ENCODE data around the gene HLA-DMA. TPM values are rescaled to one million over a fixed set of nuclear protein-coding genes. Genes with fewer than 3 reads are reported as not detected.

HLA-DMA gene
- total and polyA plus RNA-seq, 2 of the 13 experiments (the other 11 are each of a cell fraction or from before 2014, with no cell fraction given) = 0.70 to 0.71 TPM

- TF ChIP-seq MXI1 (IDR thresholded peaks at IDR 0.05; ENCODE audit: borderline replicate concordance, low read depth, low read length) = peak; percentile 54; the same call in 1 of the 3 replicates
- TF ChIP-seq KLF15 (CRISPR knock-in tag; IDR thresholded peaks at IDR 0.05; ENCODE audit: borderline replicate concordance) = no peak
- no peak for TF ChIP-seq ZNF224 (CRISPR knock-in tag; IDR thresholded peaks at IDR 0.05)
- TF ChIP-seq, protein P1, sequence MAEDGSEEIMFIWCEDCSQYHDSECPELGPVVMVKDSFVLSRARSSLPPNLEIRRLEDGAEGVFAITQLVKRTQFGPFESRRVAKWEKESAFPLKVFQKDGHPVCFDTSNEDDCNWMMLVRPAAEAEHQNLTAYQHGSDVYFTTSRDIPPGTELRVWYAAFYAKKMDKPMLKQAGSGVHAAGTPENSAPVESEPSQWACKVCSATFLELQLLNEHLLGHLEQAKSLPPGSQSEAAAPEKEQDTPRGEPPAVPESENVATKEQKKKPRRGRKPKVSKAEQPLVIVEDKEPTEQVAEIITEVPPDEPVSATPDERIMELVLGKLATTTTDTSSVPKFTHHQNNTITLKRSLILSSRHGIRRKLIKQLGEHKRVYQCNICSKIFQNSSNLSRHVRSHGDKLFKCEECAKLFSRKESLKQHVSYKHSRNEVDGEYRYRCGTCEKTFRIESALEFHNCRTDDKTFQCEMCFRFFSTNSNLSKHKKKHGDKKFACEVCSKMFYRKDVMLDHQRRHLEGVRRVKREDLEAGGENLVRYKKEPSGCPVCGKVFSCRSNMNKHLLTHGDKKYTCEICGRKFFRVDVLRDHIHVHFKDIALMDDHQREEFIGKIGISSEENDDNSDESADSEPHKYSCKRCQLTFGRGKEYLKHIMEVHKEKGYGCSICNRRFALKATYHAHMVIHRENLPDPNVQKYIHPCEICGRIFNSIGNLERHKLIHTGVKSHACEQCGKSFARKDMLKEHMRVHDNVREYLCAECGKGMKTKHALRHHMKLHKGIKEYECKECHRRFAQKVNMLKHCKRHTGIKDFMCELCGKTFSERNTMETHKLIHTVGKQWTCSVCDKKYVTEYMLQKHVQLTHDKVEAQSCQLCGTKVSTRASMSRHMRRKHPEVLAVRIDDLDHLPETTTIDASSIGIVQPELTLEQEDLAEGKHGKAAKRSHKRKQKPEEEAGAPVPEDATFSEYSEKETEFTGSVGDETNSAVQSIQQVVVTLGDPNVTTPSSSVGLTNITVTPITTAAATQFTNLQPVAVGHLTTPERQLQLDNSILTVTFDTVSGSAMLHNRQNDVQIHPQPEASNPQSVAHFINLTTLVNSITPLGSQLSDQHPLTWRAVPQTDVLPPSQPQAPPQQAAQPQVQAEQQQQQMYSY (CRISPR knock-in tag; IDR thresholded peaks at IDR 0.05) = no peak
- TF ChIP-seq, protein P2, sequence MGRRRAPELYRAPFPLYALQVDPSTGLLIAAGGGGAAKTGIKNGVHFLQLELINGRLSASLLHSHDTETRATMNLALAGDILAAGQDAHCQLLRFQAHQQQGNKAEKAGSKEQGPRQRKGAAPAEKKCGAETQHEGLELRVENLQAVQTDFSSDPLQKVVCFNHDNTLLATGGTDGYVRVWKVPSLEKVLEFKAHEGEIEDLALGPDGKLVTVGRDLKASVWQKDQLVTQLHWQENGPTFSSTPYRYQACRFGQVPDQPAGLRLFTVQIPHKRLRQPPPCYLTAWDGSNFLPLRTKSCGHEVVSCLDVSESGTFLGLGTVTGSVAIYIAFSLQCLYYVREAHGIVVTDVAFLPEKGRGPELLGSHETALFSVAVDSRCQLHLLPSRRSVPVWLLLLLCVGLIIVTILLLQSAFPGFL (CRISPR knock-in tag; IDR thresholded peaks at IDR 0.05) = no peak
- TF ChIP-seq ZNF891 (CRISPR knock-in tag; IDR thresholded peaks at IDR 0.05) = no peak
- TF ChIP-seq ZNF451 (CRISPR knock-in tag; IDR thresholded peaks at IDR 0.05) = no peak
- no peak for TF ChIP-seq ZNF7 (CRISPR knock-in tag; IDR thresholded peaks at IDR 0.05)
- no peak for TF ChIP-seq ZBTB14 (CRISPR knock-in tag; IDR thresholded peaks at IDR 0.05)
- TF ChIP-seq ZNF607 (CRISPR knock-in tag; IDR thresholded peaks at IDR 0.05; ENCODE audit: borderline replicate concordance) = no peak
- peak; percentile 40 for TF ChIP-seq YY1 (IDR thresholded peaks at IDR 0.05; ENCODE audit: insufficient read depth, insufficient replicate concordance, low read depth, low read length)
- TF ChIP-seq ZMYM2 (CRISPR knock-in tag; IDR thresholded peaks at IDR 0.05) = no peak
- TF ChIP-seq KLF11 (CRISPR knock-in tag; IDR thresholded peaks at IDR 0.05) = no peak
- no peak for TF ChIP-seq CBX2 (IDR thresholded peaks at IDR 0.05; ENCODE audit: low read depth, low read length)
- TF ChIP-seq CBX2 (CRISPR knock-in tag; IDR thresholded peaks at IDR 0.05; ENCODE audit: low read depth) = no peak
- TF ChIP-seq SALL1 (CRISPR knock-in tag; IDR thresholded peaks at IDR 0.05) = 0 out of 2 replicates have a peak, but pooled peaks have one; percentile 20
- TF ChIP-seq CEBPB (IDR thresholded peaks at IDR 0.05; ENCODE audit: borderline replicate concordance, low read depth, low read length) = no peak
- TF ChIP-seq SOX6 (IDR thresholded peaks at IDR 0.05) = no peak
- TF ChIP-seq SOX6 (CRISPR knock-in tag; IDR thresholded peaks at IDR 0.05) = 0 out of 2 replicates have a peak, but pooled peaks have one; percentile 19
- TF ChIP-seq ZNF432 (CRISPR knock-in tag; IDR thresholded peaks at IDR 0.05; ENCODE audit: borderline replicate concordance) = no peak
- TF ChIP-seq ZKSCAN1 (IDR thresholded peaks at IDR 0.05; ENCODE audit: low read length) = no peak
- no peak for TF ChIP-seq CHD4 (IDR thresholded peaks at IDR 0.05; ENCODE audit: borderline replicate concordance, low read length)
- no peak for TF ChIP-seq RBM39 (IDR thresholded peaks at IDR 0.05; ENCODE audit: low read depth, low read length, poor library complexity, severe bottlenecking)
- 0 out of 2 replicates have a peak, but pooled peaks have one; percentile 40 for TF ChIP-seq SPEN (CRISPR knock-in tag; IDR thresholded peaks at IDR 0.05; ENCODE audit: low read depth)
These were observed 31.9 kb upstream of the HLA-DMA start (continued) for GRCh38 chr6:32984622-32985389.
